Endometrium (tissue), 2 donors: Measurements from ENCODE around the gene MRPL32.

Experiments
- FAIRE-seq: peaks from 2 replicates; lab custom pipeline; 2012; peaks lifted over from hg19 to GRCh38; lab: Jason Lieb, UNC
- donor health status: control.
- donor health status: control.

Gene MRPL32

DNA sequence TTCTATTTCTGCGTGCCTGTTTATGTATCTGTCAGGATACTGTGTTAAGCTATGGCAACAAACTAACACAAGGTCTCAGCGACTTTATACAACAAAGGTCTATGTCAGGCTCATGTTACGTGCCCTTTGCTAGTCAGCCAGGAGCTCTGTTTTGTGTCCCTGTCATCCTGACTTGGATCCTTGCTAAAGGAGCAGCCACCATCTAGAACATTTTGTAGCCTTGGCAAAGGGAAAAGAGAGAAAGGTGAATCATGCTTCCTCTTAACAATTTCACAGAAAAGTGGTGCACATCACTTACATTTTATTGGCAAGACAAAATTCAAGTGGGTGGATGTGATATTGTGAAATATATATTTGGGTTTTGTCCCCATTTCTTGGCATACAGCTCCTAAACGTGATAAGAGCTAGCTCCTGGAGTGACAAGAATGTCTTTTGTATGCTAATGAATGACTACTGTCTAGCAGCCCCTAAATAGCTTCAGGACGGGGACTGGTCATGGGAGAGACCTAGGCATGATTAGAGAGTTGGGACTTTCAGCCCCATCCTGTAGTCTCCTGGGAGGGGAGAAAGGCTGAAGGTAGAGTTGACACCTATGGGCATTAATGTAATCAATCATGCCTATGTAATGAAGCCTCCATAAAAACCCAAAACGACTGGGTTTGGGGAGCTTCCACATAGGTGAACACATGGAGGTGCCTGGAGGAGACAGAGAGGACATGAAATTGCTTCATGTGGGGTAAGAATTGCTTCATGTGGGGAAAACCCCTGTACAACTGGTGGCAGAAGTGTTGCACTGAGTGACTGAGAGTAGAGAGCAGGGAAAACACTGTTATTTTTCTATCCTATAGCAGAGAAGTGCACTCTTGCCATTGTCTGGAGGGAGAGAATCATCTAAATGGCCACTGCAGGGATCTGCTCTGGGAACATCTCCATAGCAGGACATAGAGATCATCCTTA lies 33.0 kb downstream of the MRPL32 start:
- FAIRE-seq, result no peak

DNA sequence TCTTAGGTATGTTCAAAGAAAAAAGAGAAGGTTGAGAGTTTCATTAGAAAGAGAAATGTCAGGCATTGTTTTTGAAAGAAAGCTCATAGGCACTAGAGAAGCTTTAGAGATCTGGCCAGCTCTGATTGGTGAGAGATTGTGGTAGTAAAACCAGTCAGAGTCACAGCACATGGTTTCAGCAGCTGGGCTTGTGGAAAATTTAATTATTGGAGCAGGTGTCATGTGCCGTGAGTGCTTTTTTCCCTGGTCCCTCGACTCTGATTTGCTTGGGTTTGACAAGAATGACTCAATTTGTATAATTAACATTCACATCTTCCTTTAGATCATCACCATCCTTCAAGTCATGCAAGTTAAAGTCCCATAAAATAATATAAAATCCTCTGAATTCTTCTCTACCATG lies 35.2 kb downstream of the MRPL32 start:
- FAIRE-seq, result no peak

DNA sequence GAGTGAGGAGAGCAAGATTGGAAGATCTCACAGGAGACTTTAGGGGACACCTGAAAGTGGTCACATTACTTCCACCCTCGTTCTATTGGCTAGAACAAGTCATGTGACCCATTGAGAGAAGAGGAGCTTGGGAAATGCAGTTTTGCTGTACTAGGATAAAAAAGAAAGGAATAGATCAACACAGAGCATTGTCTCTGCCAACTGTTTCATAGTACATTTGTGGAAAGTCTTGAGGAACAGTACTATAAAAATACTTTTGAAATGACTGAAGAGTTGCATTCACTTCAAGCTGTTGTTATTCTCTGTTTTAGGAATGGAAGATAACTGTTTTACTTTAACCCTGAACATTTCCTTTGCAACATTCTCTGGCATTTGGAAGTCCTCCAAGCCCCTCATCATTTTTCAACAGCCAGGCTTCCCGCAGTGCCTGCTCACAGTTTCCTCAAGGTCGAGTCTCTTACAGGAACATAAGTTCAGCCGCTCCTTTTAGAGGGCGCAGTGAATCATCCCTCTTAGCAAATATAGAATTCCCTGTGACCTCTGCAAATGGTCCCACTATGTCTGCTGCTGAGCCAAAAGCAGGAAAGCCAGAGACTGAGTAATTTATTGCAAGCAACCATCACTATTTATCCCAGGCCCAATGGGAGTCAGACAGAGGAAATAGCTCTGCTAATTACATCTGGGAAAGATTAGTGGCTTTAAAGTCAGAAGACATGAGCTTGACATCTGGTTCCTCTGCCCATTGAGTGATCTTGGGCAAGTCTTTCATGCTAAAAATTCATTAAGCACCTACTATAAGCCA lies 40.7 kb downstream of the MRPL32 start:
- peak; percentile 98 for FAIRE-seq

DNA sequence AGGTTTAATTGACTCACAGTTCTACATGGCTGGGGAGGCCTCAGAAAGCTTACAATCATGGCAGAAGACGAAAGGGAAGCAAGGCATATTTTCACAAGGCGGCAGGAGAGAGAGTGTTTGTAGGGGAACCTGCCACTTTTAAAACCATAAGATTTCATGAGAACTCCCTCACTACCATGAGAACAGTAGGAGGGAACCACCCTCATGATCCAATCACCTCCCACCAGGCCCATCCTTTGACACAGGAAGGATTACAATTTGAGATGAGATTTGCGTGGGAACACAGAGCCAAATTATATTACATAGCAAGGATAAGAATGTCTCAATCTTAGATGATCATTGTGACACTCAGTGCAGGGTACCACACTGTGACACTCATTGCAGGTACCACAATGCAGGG lies 44.2 kb downstream of the MRPL32 start:
- no peak for FAIRE-seq

DNA sequence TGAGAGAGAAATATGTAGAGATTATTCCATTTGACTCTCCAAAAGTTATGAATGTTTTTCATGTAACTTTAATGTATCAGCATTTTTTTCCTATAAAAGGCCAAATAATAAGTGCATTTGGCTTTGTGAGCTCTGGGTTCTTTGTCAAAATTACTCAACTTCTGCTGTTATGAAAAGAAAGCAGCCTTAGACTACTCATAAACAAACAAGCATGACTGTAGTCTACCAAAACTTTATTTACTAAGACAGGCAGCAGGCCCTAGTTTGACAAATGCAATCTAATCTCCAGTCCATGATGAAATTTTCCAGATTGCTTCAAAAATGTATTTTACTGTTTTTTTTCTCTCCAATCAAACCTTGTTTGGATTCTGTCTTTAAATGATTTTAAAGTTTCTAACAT lies 46.3 kb downstream of the MRPL32 start:
- no peak for FAIRE-seq

DNA sequence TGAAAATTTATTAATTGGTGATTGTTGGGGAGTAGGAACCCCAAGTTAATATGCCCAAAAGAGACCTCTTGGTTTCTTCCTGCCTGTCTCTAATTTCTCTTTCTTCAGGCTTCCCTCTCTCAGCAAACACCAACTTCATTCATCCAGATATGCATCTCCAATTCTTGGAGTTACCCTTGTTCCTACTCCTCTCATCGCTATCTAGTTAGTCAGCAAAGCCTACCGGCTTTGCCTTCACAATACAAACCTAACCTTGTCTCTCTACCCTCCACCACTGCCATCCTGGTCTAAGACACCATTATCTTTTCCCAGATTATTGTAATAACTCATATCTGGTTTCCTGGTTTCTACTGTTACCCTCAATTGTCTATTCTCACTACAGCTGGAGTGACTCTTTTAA lies 47.9 kb downstream of the MRPL32 start:
- no peak for FAIRE-seq

DNA sequence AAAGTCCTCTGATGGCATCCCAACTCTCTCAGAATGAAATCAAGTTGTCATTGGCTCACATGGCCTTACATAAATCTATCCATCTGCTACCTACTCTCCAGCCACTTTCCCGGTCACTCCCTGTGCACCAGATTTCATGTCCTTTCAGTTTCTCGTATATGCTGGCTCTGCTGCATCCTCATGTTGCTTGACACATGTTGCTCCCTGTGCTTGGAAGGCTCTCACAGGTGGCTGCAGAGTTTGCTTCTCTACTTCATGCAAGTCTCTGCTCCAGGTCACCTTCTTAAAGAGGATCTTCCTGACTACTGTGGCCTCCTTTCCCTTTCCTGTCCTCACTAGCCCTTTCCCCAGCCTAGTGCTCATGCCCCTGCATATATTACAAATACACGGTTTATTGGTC lies 48.3 kb downstream of the MRPL32 start:
- no peak for FAIRE-seq

DNA sequence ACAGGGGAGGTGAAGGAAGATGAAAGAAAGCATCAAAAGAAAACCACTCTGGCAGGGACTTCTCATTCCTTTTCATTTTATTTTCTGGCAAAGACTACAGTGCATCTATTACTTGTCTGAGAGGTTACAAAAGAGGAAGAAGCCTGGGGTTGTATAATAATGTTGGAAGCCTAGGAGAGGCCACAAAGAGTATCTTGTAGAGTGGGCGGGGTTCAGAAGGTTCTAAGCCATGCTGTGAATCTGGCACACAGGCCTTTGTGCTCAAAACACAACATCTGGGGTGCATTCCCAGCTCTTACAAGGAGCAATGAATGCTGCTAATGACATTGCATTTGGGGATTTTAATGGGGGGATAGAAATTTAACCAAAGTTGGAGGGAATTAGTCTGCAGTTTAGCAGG lies 49.4 kb downstream of the MRPL32 start:
- FAIRE-seq, result no peak

DNA sequence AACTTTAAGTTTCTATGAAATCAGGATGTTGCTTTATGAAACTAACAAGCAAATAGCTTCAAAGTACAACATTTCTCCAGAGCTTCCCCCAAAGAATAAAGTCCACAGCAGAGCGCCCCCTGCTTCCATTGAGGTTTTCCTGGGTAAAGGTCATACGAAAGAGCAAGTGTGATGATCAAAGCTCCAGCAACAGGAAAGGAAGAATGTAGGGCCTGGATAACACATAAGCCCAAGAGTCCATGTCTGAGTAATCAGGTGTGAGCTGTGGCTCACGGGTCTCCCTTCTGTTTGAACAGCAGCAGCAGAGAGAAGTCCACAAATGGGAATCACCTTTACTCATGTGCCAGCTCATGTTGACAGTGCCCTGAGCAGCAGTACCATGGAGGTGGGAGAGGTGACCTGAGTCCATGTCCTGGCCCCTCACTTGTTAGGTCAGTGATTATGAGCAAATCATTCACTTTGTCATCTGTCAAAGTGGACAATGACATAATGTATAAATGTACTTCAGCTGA lies 50.5 kb downstream of the MRPL32 start:
- FAIRE-seq, result no peak

DNA sequence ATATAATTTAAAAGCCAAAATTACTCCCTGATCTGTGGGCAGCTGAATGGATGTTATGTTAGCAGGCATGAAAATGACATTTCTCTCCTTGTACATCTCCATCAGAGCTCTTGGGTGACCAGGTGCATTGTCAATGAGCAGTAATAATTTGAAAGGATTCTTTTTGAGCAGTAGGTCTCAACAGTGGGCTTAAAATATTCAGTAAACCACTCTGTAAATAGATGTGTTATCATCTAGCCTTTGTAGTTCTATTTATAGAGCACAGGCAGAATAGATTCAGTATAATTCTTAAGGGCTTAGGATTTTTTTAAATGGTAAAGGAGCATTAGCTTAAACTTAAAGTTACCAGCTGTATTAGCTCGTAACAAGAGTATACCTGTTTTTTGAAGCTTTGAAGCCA lies 52.0 kb downstream of the MRPL32 start:
- no peak for FAIRE-seq

DNA sequence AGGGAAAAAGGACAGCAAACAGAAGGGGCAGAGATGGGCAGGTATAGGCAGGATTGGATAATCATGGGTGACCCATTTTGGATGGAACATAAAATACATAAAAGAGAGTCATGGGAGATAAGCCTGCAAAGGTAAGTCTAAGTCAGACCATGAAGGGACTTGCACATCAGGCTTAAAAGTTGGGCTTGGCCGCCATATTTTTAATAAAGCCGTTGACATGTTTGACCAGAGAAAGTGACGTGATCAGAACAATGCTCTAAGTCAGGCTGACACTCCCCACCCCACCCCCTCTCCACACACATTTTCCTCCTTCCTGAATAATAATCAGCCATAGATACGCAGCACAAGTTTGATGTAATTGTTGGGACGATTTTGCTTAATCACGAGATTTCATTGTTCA lies 54.0 kb downstream of the MRPL32 start:
- no peak for FAIRE-seq

DNA sequence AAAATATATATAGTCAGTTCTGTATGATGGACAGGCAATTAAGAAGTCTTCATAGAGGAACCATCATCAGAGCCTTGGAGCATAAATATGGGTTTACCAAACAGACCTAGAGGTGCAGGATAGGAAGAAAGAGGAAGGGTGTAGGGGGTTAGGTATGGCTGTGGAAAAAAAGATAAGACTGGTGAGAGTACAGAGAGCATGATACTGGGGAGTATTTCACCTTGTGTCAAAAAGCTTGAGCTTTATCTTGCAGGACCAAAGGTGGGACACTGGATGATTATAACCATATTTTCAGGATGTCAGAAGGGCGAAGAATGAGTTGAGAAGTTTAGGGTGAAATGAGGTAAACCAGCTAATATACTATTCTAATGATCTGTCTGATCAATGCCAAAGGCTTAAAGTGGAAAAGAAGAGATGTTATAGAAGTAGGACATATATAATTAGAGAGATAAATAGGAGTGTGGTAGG lies 54.6 kb downstream of the MRPL32 start:
- FAIRE-seq, result no peak
